Coronary artery (tissue), 2 donors: Measurements from ENCODE around the gene UBAP1L.

Experiments
- DNase-seq: peaks from one replicate; pipeline ENCODE4 v3.0.0-alpha.2; 2017; ENCODE audit warnings: low spot score
- H3K27ac ChIP-seq, 2 donors: fragments of 200-600 bp; sonication (generic); one replicate each; pipeline ENCODE4 v1.5.1; 2016 to 2019
- H3K4me3 ChIP-seq: fragments of 200-600 bp; sonication (generic); 2 replicates; pipeline ENCODE4 v1.5.1; 2016; ENCODE audit warnings: mild to moderate bottlenecking, moderate library complexity
- CTCF ChIP-seq: fragments of 200-600 bp; sonication (generic); IDR thresholded peaks from one replicate; pipeline ENCODE4 v1.5.1; 2019; ENCODE audit warnings: antibody characterized with exemption

The UBAP1L gene

GRCh38 chr15:65072617-65073016, 42.4 kb downstream of the UBAP1L start:
- peak overlapping the region; percentile 98 to 100 for H3K27ac ChIP-seq
- TF ChIP-seq CTCF, result no peak
- H3K4me3 ChIP-seq, result no peak overlapping the region
- DNase-seq, result no peak

- TF ChIP-seq CTCF, result no peak
- peak overlapping the region; percentile 1 for H3K4me3 ChIP-seq
- no peak for DNase-seq
- peak overlapping the region; percentile 98 to 100 for H3K27ac ChIP-seq
Observed at GRCh38 chr15:65072027-65072426, 43.0 kb downstream of the UBAP1L start.

DNA sequence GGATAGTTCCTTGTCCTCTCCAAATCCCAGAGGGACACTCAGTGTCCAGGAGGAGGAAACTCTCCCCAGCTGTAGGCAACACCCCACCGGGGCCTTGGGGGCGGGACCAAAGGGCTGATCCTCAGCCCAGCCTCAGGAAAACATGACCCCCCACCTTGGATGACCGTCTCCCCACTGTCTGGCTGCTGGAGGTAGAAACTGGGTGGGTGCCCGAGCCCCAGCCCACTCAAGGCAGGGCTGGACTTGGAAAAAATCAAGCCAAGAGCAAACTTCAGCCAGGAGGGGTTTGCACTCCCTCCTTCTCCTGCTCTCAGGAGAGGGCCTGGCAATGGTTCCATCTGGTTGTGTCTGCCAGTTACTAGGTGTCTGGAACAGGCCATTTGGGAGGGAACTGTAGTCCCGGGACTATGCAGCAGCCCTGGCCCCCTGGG, 43.6 kb downstream of the UBAP1L start:
- H3K27ac ChIP-seq, result peak overlapping the region; percentile 98 to 100

DNA sequence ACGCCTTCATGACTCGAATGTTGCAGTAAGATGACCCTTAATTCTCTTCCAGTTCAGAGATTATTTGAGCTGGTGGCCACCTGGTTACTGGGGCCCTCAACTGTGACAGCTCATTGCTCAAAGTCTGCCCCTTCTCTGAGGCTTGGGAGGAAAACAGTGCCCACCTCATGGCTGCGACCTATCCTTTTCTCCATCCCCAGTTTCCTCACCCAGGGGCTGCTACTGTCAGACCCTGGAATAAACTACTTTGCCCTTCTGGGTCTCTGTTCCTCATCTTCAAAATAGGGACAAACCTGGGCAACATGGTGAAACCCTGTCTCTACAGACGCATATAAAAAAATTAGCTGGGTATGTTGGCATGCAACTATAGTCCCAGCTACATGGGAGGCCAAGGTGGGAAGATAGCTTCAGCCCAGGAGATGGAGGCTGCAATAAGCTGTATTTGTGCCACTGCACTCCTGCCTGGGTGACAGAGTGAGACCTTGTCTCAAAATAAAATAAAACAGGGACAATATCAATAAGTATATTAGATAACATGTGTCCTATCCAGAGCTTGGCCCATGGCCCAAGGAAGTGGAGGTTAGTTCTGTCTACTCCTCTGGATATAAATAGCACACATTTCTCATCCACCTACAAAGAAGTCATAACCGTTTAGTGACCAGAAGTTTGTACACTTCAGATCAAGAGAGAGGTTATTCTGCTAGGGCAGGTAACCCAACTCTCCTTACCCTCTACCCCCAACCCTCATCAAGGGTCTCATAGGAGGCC, 45.0 kb downstream of the UBAP1L start:
- Histone ChIP-seq H3K27ac (peak overlapping the region; percentile 98 to 100), H3K4me3 (no peak overlapping the region)
- no peak for TF ChIP-seq CTCF
- DNase-seq, result no peak

More for the DNA sequence above, 43.6 kb downstream of the UBAP1L start:
- peak overlapping the region; percentile 1 for H3K4me3 ChIP-seq
- no peak for DNase-seq
- no peak for TF ChIP-seq CTCF

GRCh38 chr15:65069179-65069578, 45.8 kb downstream of the UBAP1L start:
- peak overlapping the region; percentile 87 for H3K4me3 ChIP-seq
- no peak for DNase-seq
- H3K27ac ChIP-seq, result peak overlapping the region; percentile 98 to 100
- TF ChIP-seq CTCF, result no peak

- TF ChIP-seq CTCF, result no peak
- peak overlapping the region; percentile 87 for H3K4me3 ChIP-seq
- peak overlapping the region; percentile 98 to 100 for H3K27ac ChIP-seq
- no peak for DNase-seq
Observed at GRCh38 chr15:65068403-65068788, 46.6 kb downstream of the UBAP1L start.
